Calu3 (cell line): ENCODE data around the gene PLXNB2. TPM values are rescaled to one million over a fixed set of nuclear protein-coding genes. Genes with fewer than 3 reads are reported as not detected.

Source experiments
- BruUV-seq: library from RNA; stranded (reverse); fragments of 400-500 nt; replicated peaks from 2 replicates; lab custom pipeline; 2021; lab: Mats Ljungman, UMichigan
- CTCF ChIA-PET: fragments of 300-600 bp; sonication (Branson Sonifier 250); formaldehyde crosslinking; loops from one replicate; lab custom pipeline; 2022; ENCODE audit warnings: antibody characterized with exemption; lab: Charles Lee
- DNase-seq: peaks from one replicate; pipeline ENCODE4 v3.0.0; 2022
- H3K27ac Mint-ChIP-seq: one replicate; pipeline ENCODE4 v1.8.0; 2022; ENCODE audit warnings: mixed read lengths; ENCODE audit not compliant: unreplicated experiment
- H3K27me3 Mint-ChIP-seq: one replicate; pipeline ENCODE4 v1.8.0; 2022; ENCODE audit warnings: mixed read lengths; ENCODE audit not compliant: unreplicated experiment
- H3K36me3 Mint-ChIP-seq: one replicate; pipeline ENCODE4 v1.8.0; 2022; ENCODE audit warnings: mild to moderate bottlenecking, moderate library complexity, mixed read lengths; ENCODE audit not compliant: insufficient read depth, unreplicated experiment
- H3K4me1 Mint-ChIP-seq: one replicate; pipeline ENCODE4 v1.8.0; 2022; ENCODE audit warnings: mild to moderate bottlenecking, low read depth, mixed read lengths; ENCODE audit not compliant: unreplicated experiment
- H3K4me3 Mint-ChIP-seq: one replicate; pipeline ENCODE4 v1.8.0; 2022; ENCODE audit warnings: mild to moderate bottlenecking, low read depth, moderate library complexity, mixed read lengths; ENCODE audit not compliant: unreplicated experiment
- H3K9me3 Mint-ChIP-seq: one replicate; pipeline ENCODE4 v1.8.0; 2022; ENCODE audit warnings: low read depth, mixed read lengths; ENCODE audit not compliant: unreplicated experiment
- CTCF ChIP-seq: fragments of 200-600 bp; IDR thresholded peaks from one replicate; pipeline ENCODE4 v1.8.0; 2022; ENCODE audit warnings: antibody characterized with exemption; ENCODE audit not compliant: unreplicated experiment
- intact Hi-C: fragments of 100-400 bp; cut with micrococcal nuclease; formaldehyde crosslinking; loops from one replicate; pipeline ENCODE4 v1.10.0; 2022; ENCODE audit not compliant: unreplicated experiment
- total RNA-seq: library from RNA; stranded (reverse); gene quantifications from 2 replicates; pipeline ENCODE4 v1.2.3, GENCODE V29; 2022

The PLXNB2 gene
- total RNA-seq, 1 experiment from 2014 or later = 298 TPM

- CTCF ChIA-PET = no interaction called here
Measured at GRCh38 chr22:50285568-50286229, 21.7 kb downstream of the PLXNB2 start.

GRCh38 chr22:50284479-50284878, 23.0 kb downstream of the PLXNB2 start:
- H3K36me3 Mint-ChIP-seq = peaks cover 84% of the 10 kb centered on the region
- no peaks in the 10 kb centered on the region for H3K9me3 Mint-ChIP-seq
- no peak for DNase-seq
- intact Hi-C loops = no loop called here
- no peak overlapping the region for H3K4me3 Mint-ChIP-seq
- no TSS peak for BruUV-seq
- CTCF ChIA-PET = interaction anchor here (0.5 kb wide), 1 partner anchor 46 kb away, joined by 3 read pairs; no protein-coding TSS in a partner anchor
- TF ChIP-seq CTCF = no peak
- H3K27me3 Mint-ChIP-seq = no peaks in the 10 kb centered on the region
- H3K4me1 Mint-ChIP-seq = peaks cover 7% of the 10 kb centered on the region
- H3K27ac Mint-ChIP-seq = peak overlapping the region; percentile 25

More at GRCh38 chr22:50285568-50286229, 21.7 kb downstream of the PLXNB2 start:
- no peak overlapping the region for H3K4me3 Mint-ChIP-seq
- no peak for TF ChIP-seq CTCF
- H3K27ac Mint-ChIP-seq = peak overlapping the region; percentile 52
- peaks cover 7% of the 10 kb centered on the region for H3K4me1 Mint-ChIP-seq
- H3K27me3 Mint-ChIP-seq = no peaks in the 10 kb centered on the region
- DNase-seq = no peak
- no TSS peak for BruUV-seq
- no peaks in the 10 kb centered on the region for H3K9me3 Mint-ChIP-seq
- intact Hi-C loops = no loop called here
- H3K36me3 Mint-ChIP-seq = peaks cover 83% of the 10 kb centered on the region

- intact Hi-C loops = no loop called here
- Mint-ChIP-seq H3K27me3 (no peaks in the 10 kb centered on the region), H3K9me3 (no peaks in the 10 kb centered on the region), H3K4me1 (peaks cover 7% of the 10 kb centered on the region), H3K27ac (no peak overlapping the region), H3K36me3 (peaks cover 85% of the 10 kb centered on the region), H3K4me3 (peak overlapping the region; percentile 51)
- CTCF ChIA-PET = interaction anchor here (0.5 kb wide), 1 partner anchor 47 kb away, joined by 3 read pairs; no protein-coding TSS in a partner anchor
- no peak for DNase-seq
- BruUV-seq = no TSS peak
- TF ChIP-seq CTCF = no peak
Measured at GRCh38 chr22:50283821-50284220, 23.6 kb downstream of the PLXNB2 start.

GRCh38 chr22:50282361-50283155, 24.9 kb downstream of the PLXNB2 start:
- intact Hi-C loops = no loop called here
- CTCF ChIA-PET = interaction anchor here (0.5 to 1.6 kb wide), 4 partner anchors 9 to 40 kb away, joined by 3 to 9 read pairs (median 4); no protein-coding TSS in a partner anchor
- Mint-ChIP-seq H3K27ac (peak overlapping the region; percentile 87), H3K36me3 (peaks cover 87% of the 10 kb centered on the region), H3K27me3 (no peaks in the 10 kb centered on the region), H3K4me3 (peak overlapping the region; percentile 51), H3K9me3 (no peaks in the 10 kb centered on the region), H3K4me1 (peaks cover 7% of the 10 kb centered on the region)
- TF ChIP-seq CTCF = peak; percentile 27
- DNase-seq = peak; percentile 95
- no TSS peak for BruUV-seq
